Measurements from ENCODE around the gene TBXAS1.
"Not testable (repeated sequence)": the region's sequence is repeated elsewhere in the genome, so short reads cannot be mapped to it uniquely, and the experiment has no call there.

Gene TBXAS1

DNA sequence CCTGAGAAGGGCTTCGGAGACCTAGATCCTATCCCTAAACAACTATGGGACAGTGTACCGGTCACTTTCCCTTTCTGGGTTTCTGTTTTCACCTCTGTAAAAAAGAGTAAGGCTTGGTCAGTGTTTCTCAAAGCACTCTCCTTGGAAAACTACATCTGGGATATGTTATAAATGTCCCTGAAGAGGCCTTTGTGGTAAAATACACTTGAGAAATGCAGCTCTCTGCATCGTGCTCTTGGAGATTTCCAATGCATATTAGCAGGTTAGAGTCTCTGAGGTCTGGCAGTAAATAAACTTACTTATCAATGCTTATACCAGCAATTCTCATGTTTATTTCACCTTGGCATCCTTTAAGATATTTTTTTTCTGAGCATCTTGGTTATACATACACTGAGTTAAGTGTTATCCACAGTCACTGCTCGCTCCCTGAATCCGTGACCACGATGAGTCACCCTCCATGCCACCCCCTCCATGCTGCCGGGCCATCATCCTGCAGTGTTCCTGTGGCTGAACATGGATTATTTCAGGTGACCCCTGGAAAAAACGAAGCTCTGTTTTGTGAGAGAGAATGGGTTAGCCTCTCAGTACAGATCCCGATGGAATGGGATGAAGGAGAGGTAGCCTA, 3.3 kb upstream of the TBXAS1 start:
- TF ChIP-seq, protein P1, sequence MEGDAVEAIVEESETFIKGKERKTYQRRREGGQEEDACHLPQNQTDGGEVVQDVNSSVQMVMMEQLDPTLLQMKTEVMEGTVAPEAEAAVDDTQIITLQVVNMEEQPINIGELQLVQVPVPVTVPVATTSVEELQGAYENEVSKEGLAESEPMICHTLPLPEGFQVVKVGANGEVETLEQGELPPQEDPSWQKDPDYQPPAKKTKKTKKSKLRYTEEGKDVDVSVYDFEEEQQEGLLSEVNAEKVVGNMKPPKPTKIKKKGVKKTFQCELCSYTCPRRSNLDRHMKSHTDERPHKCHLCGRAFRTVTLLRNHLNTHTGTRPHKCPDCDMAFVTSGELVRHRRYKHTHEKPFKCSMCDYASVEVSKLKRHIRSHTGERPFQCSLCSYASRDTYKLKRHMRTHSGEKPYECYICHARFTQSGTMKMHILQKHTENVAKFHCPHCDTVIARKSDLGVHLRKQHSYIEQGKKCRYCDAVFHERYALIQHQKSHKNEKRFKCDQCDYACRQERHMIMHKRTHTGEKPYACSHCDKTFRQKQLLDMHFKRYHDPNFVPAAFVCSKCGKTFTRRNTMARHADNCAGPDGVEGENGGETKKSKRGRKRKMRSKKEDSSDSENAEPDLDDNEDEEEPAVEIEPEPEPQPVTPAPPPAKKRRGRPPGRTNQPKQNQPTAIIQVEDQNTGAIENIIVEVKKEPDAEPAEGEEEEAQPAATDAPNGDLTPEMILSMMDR (IDR thresholded peaks at IDR 0.05; ENCODE audit: low read depth, low read length), result no peak
- no peak for DNase-seq (ENCODE audit: extremely low read depth, low read depth)

DNA sequence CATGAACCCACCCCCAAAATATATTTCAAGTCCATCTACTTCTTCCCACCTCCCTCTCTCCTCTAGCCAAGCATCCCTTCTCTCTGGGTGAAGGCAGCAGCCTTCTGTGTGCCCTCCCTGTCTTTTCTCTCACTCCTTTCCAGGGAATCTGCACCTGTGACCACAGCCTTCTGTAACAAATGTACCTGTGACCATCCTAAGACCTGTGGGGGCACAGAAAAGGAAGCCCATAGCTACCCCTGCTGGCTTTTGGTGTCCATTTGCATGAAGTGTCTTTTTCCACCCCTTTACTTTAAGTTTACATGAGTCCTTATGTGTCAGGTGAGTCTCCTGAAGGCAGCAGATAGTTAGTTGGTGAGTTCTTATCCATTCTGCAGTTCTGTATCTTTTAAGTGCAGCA, 2.0 kb upstream of the TBXAS1 start:
- TF ChIP-seq, protein P1 (IDR thresholded peaks at IDR 0.05; ENCODE audit: low read depth, low read length), result no peak
- no peak for DNase-seq (ENCODE audit: extremely low read depth, low read depth)

DNA sequence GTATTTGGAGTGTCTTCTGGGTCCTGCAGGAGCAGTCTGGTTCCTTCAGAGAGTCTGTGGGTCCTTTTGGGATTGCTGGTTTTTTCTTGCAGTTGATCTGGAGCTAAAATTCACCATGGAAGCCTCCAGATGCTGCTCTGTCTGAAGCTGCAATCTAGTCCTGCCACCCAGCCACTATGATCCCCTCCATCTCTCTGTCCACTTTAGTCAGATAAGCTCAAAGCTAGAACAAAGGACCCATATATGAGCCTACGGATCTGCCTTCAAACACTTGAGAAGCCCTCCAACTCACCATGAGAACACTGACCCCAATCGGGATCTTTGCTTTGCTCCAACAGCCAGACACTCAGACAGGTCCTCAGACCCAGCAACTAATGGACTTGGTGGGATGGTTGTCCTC, 618 bp upstream of the TBXAS1 start:
- TF ChIP-seq, protein P1 (IDR thresholded peaks at IDR 0.05; ENCODE audit: low read depth, low read length), result no peak

DNA sequence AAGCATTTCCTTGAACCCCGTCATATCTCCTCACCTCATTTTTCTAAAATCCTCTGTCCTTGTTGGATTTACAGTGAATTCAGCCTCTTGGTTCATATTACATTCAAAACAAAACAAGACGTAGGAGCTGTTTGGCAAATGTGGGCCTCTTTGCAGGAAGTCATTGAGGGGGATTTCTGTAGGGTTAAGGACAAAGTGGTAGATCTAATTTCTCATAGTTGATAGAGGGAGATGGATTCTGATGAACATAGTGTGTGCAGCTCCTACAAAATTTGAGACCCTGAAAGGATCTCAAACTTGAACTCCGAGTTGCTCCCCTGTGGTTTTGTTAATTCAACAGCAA, 682 bp downstream of the TBXAS1 start:
- no peak for DNase-seq (ENCODE audit: extremely low read depth, low read depth)
- TF ChIP-seq, protein P1 (IDR thresholded peaks at IDR 0.05; ENCODE audit: low read depth, low read length), result no peak

More for the DNA sequence above, 618 bp upstream of the TBXAS1 start:
- DNase-seq (ENCODE audit: extremely low read depth, low read depth), result no peak

DNA sequence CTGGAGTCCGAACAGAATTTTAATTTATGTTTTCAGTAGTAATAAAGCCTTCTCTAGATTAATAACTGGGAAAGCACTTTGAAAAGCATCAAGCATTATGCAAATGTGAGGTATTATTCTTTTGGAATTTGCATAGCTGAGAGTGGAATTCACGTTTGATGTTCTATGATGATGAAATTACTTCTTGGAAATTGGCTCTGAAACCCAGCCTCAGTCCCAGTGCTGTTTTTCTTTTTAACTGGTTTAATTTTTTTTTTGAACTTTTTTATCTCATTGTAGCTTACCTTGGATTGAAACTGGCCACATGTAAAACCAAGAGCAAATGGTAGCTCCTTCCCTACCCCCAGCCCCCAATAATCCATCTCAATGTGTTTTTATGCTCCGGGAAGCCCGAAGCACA, 1.2 kb downstream of the TBXAS1 start:
- TF ChIP-seq, protein P1 (IDR thresholded peaks at IDR 0.05; ENCODE audit: low read depth, low read length), result no peak

DNA sequence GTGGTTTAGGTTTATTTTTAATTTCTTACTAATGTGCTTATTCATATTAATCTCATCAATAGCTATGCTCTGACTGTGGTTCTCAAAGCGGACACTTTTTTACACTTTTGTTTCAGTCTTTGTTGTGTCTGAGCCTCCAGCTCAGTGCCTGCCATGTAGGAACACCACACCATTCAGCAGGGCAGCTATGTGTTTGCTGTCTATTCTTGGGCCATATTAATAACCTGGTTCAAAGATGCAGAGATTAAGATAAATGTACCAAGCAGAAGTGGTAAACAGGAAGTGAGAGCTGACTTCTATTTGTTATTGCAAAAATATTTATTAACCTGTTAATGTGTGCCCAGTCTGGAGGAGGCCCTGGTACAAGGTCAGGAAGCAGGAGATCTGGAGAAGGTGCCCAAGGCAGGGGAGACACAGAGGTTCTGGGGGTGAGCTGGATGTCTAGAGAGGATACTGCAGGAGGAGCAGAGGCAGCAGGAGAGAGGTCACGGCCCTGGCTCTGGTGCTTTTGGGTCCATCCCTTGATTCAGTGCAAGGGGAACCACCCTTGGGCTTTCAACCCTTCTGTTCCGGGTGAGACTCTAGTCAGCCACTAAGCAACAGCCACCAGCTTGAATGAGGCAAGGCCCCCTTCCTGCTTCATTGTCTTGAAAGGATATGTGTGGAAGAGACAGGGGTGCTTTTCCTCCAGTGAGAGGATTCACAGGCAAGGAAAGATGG, 1.9 kb downstream of the TBXAS1 start:
- TF ChIP-seq, protein P1 (IDR thresholded peaks at IDR 0.05; ENCODE audit: low read depth, low read length), result no peak
- DNase-seq (ENCODE audit: extremely low read depth, low read depth), result no peak

More for the DNA sequence above, 1.2 kb downstream of the TBXAS1 start:
- no peak for DNase-seq (ENCODE audit: extremely low read depth, low read depth)

DNA sequence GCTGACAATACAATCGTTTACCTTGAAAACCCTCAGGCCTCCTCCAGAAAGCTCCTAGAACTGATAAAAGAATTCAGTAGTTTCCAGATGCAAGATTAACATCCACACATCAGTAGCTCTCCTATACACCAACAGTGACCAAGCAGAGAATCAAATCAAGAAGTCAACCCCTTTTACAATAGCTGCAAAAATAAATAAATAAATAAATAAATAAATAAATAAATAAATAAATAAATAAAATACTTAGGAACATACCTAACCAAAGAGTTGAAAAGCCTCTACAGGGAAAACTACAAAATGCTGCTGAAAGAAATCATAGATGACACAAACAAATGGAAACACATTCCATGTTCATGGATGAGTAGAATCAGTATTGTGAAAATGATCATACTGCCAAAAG, 6.8 kb downstream of the TBXAS1 start:
- not testable (repeated sequence) for DNase-seq (ENCODE audit: extremely low read depth, low read depth)

DNA sequence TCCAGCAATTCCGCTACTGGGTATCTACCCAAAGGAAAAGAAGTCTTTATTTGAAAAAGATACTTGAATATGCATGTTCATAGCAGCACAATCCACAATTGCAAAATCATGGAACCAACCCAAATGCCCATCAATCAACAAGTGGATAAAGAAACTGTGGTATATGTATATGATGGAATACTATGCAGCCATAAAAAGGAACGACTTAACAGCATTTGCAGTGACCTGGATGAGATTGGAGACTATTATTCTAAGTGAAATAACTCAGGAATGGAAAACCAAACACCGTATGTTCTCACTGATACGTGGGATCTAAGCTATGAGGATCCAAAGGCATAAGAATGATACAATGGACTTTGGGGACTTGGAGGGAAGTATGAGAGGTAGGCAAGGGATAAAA, 8.2 kb downstream of the TBXAS1 start:
- DNase-seq (ENCODE audit: extremely low read depth, low read depth), result not testable (repeated sequence)
